Tracheal epithelial cell (primary cell): ENCODE measurements around the gene BCCIP. TPM values are rescaled to one million over a fixed set of nuclear protein-coding genes. Genes with fewer than 3 reads are reported as not detected.

Experiments used
- total RNA-seq: library from RNA; depleted of rRNA; stranded (reverse); fragments of >200 nt; gene quantifications from 2 replicates; pipeline ENCODE4 v1.2.1, GENCODE V29; 2014

The BCCIP gene
- total RNA-seq: 38.6 and 46.0 TPM in 2 replicates

DNA sequence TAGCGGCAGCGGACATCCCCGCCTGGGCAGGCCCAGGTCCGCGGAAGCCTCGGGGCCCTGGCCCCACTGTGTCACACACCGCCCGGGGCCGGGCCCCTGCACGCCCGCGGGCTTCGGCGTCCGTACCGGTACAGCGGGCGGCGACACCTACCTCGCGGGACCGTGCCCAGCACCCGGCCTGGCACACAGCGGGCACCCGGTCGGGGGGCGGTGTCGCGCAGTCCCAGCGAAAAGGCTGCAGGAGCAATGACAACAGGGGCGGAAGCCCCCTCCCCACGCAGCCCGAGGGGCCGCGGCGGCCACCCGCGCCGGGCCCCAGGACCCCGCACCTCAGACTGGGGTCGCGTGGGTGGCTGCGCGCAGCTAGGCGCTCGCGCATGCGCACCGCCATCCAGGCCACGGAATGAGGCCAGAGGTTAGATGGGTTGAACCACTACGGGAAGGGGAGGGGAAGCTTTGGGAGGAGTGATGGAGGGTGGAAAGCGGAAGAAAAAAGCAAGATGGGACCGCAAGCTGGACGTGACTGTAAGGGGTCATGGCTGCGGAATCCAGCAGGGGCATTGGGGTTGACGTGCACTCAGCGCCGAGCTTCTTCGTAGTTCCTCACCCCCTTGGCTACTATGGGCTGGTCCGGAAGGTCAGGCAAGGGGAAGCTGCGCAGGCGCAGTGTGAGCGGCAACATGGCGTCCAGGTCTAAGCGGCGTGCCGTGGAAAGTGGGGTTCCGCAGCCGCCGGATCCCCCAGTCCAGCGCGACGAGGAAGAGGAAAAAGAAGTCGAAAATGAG, at the start of gene BCCIP, which contains the start of gene UROS:
BCCIP (plus strand) TSS at position 669 of the 785 bp plus-strand sequence; CDS start at position 681, 12 bp downstream.
UROS (minus strand) TSS at position 381 of the 785 bp plus-strand sequence. CDS start 6,759 bp downstream, outside the sequence.

DNA sequence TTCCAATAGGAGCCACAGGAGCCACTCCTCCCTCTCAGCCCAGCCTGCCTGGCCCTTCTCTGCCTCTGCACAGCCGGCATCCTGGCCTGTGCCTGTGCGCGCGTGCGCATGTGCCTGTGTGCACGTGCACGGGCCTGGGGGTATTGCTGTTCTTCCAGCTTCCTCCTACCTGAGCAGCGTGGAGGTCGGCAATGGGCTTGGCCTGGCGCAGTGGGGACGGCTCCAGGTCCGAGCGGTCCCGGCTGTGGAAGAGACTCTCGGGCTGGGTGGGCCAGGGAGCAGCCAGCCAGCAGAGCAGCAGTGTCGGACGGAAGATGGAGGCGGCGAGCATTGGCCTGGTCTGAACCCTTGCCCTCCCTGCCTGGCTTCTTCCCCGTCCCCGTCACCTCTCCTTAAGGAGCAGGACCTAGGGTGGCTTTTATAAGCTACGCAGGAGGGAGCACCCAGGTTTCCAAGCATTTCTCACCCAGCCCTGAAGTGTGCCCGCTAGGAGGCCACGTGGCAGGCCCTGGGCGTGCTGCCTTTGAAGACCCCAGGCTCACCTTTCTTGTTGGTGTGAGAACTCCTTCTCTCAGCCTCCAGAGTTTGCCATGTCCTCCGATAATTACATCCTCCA, 47.7 kb upstream of the BCCIP start, which contains the start of gene MMP21:
MMP21 (minus strand) TSS at position 331 of the 616 bp plus-strand sequence; CDS start at position 331, 0 bp downstream.

DNA sequence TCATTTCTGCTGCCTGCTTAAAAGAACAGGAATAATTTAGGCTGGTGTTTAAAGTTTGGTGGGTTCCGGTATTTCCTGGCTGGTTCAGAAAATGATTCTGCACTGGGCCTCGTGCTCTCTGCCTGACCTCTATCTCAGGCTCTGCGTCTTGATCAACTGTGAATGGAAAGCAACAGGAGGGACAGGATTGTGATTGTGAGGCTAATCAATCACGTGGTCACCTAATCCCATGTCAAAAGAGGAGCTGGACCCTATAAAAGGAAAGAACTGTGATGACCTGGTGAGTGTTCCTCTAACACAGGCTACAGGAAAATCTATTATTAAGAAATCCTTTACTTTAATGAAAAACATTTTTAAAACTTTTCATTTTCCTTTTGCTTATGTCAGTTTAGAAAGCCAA, 57.8 kb downstream of the BCCIP start, which contains the start of gene DHX32:
DHX32 (minus strand) TSS at position 101 of the 400 bp plus-strand sequence. CDS start 468 bp downstream, outside the sequence.

Other genes with a start within 250 kb of the BCCIP start
- not detected in 2 replicates for gene TEX36, start 140.4 kb upstream of the BCCIP start, total RNA-seq
- 11.3 and 13.9 TPM in 2 replicates for gene EDRF1, start 103.8 kb upstream of the BCCIP start, total RNA-seq
- not detected in 2 replicates for gene MMP21, start 47.7 kb upstream of the BCCIP start, total RNA-seq
- 26.6 and 33.0 TPM in 2 replicates for gene UROS, start 288 bp upstream of the BCCIP start, total RNA-seq
- 48.6 and 52.5 TPM in 2 replicates for gene DHX32, start 57.7 kb downstream of the BCCIP start, total RNA-seq
- 1.7 and 7.5 TPM in 2 replicates for gene FANK1, start 73.0 kb downstream of the BCCIP start, total RNA-seq